Keratinocyte (primary cell): ENCODE data around the gene PDE3A. TPM values are rescaled to one million over a fixed set of nuclear protein-coding genes. Genes with fewer than 3 reads are reported as not detected.

Experiments
- DNase-seq: peaks from one replicate; pipeline ENCODE4 v3.0.0-alpha.2; 2011; ENCODE audit warnings: low read depth, missing footprints, low spot score
- FAIRE-seq: peaks from 2 replicates; lab custom pipeline; 2011; peaks lifted over from hg19 to GRCh38; lab: Jason Lieb, UNC
- H2AFZ ChIP-seq: 2 replicates; pipeline ENCODE4 v1.6.0; 2012; ENCODE audit warnings: low read length, control low read depth, inconsistent platforms; ENCODE audit not compliant: control insufficient read depth
- H3K27ac ChIP-seq: 2 replicates; pipeline ENCODE4 v1.5.1; 2011; ENCODE audit warnings: low read length; ENCODE audit not compliant: control insufficient read depth, insufficient read depth
- H3K27me3 ChIP-seq: 3 replicates; pipeline ENCODE4 v1.6.0; 2011; ENCODE audit warnings: low read length; ENCODE audit not compliant: control insufficient read depth, insufficient read depth; ENCODE audit errors: extremely low read depth
- H3K36me3 ChIP-seq, 2 experiments: 2 replicates in 1 of 2; 3 replicates in 1 of 2; pipeline ENCODE4 v1.5.1; 2011; ENCODE audit warnings: low read length in 2 of 2, mild to moderate bottlenecking in 1 of 2; ENCODE audit not compliant: control insufficient read depth in 2 of 2, insufficient read depth in 2 of 2; ENCODE audit errors: extremely low read depth in 1 of 2
- H3K4me1 ChIP-seq: 3 replicates; pipeline ENCODE4 v1.5.1; 2011; ENCODE audit warnings: low read length; ENCODE audit not compliant: control insufficient read depth, insufficient read depth; ENCODE audit errors: extremely low read depth
- H3K4me2 ChIP-seq: 3 replicates; pipeline ENCODE4 v1.6.0; 2011; ENCODE audit warnings: low read depth, low read length; ENCODE audit not compliant: control insufficient read depth, insufficient read depth; ENCODE audit errors: extremely low read depth
- H3K4me3 ChIP-seq, 3 experiments: fragments of 200-600 bp in 1 of 3; sonication (generic) in 1 of 3; 2 replicates in 2 of 3; 3 replicates in 1 of 3; pipeline ENCODE4 v1.5.1; 2011 to 2016; ENCODE audit warnings: low read length in 3 of 3, mild to moderate bottlenecking in 3 of 3, control low read depth in 2 of 3, inconsistent platforms in 1 of 3, low read depth in 1 of 3, mixed read lengths in 1 of 3, mixed run types in 1 of 3, moderate library complexity in 1 of 3; ENCODE audit not compliant: control insufficient read depth in 2 of 3, insufficient read depth in 2 of 3; ENCODE audit errors: extremely low read depth in 1 of 3
- H3K79me2 ChIP-seq: 2 replicates; pipeline ENCODE4 v1.6.0; 2012; ENCODE audit warnings: low read length; ENCODE audit not compliant: control insufficient read depth, insufficient read depth
- H3K9ac ChIP-seq: 3 replicates; pipeline ENCODE4 v1.6.0; 2011; ENCODE audit warnings: low read length; ENCODE audit not compliant: control insufficient read depth, insufficient read depth; ENCODE audit errors: extremely low read depth
- H3K9me1 ChIP-seq: 3 replicates; pipeline ENCODE4 v1.6.0; 2011; ENCODE audit warnings: low read length; ENCODE audit not compliant: control insufficient read depth, insufficient read depth; ENCODE audit errors: extremely low read depth
- H3K9me3 ChIP-seq: 2 replicates; pipeline ENCODE4 v1.5.1; 2012; ENCODE audit warnings: low read depth, low read length; ENCODE audit not compliant: control insufficient read depth
- H4K20me1 ChIP-seq: 3 replicates; pipeline ENCODE4 v1.6.0; 2011; ENCODE audit warnings: low read length; ENCODE audit not compliant: control insufficient read depth, insufficient read depth; ENCODE audit errors: extremely low read depth
- CTCF ChIP-seq, 3 experiments: IDR thresholded peaks in 1 of 3; conservative IDR thresholded peaks in 1 of 3; optimal IDR thresholded peaks in 1 of 3; 2 replicates in 2 of 3; 3 replicates in 1 of 3; pipeline versions ENCODE3 to v1.5.1; 2011; ENCODE audit warnings: low read length in 3 of 3, mild to moderate bottlenecking in 3 of 3, moderate library complexity in 2 of 3, control low read depth in 1 of 3, inconsistent platforms in 1 of 3; ENCODE audit not compliant: insufficient read depth in 2 of 3; ENCODE audit errors: extremely low read depth in 1 of 3
- EZH2 ChIP-seq: IDR thresholded peaks from one replicate; pipeline ENCODE4 v1.6.1; 2012; ENCODE audit warnings: inconsistent platforms, mild to moderate bottlenecking, low read length, moderate library complexity
- dilution Hi-C: fragments of 300-500 bp; cut with MboI; formaldehyde crosslinking; loops from one replicate; pipeline ENCODE4 v1.7.0; 2020; ENCODE audit warnings: low sequenced_read_pairs; ENCODE audit not compliant: extremely low pct_ligation_motif_present
- polyA plus RNA-seq, 5 experiments: library from polyadenylated mRNA; depleted of rRNA in 3 of 5; stranded (reverse) in 3 of 5; stranded (forward) in 1 of 5; unstranded in 1 of 5; fragments of >200 nt; gene quantifications; 1 replicate in 1 of 5; 2 replicates in 3 of 5; 3 replicates in 1 of 5; pipeline versions ENCODE4 v1.2.1 to v1.2.3, GENCODE V29; 2011 to 2012; ENCODE audit warnings: missing spikeins in 2 of 5, low read depth in 1 of 5, low replicate concordance in 1 of 5

PDE3A gene
- polyA plus RNA-seq, 1 donor (not counting 4 experiments of a cell fraction or from before 2014, with no cell fraction given) = 0.01 TPM

- no peaks in the 10 kb centered on the region for H3K79me2 ChIP-seq
- no peaks in the 10 kb centered on the region for H4K20me1 ChIP-seq
- no peaks in the 10 kb centered on the region for H3K27me3 ChIP-seq
- no peaks in the 10 kb centered on the region for H3K9me3 ChIP-seq
- no peaks in the 10 kb centered on the region for H3K9me1 ChIP-seq
- dilution Hi-C loops = no loop called here
- H3K9ac ChIP-seq = no peak overlapping the region
- DNase-seq = no peak
- H3K4me2 ChIP-seq = no peak overlapping the region
- no peaks in the 10 kb centered on the region for H3K36me3 ChIP-seq
- peak; percentile 62 for FAIRE-seq
- H2AFZ ChIP-seq = no peak overlapping the region
- peak in 2 of 3 experiments; percentile 5 to 40 for TF ChIP-seq CTCF (optimal IDR thresholded peaks at IDR 0.05 in 1 of 3, IDR thresholded peaks at IDR 0.05 in 1 of 3, conservative IDR thresholded peaks at IDR 0.05 in 1 of 3; ENCODE audit: extremely low read depth in 1 of 3, insufficient read depth in 2 of 3, low read length in 3 of 3)
- TF ChIP-seq EZH2 = no peak
- H3K4me3 ChIP-seq = no peak overlapping the region
- no peaks in the 10 kb centered on the region for H3K4me1 ChIP-seq
- H3K27ac ChIP-seq = no peak overlapping the region
Observed at GRCh38 chr12:20646239-20646827, 278.0 kb downstream of the PDE3A start.

GRCh38 chr12:20653871-20654270 lies 285.5 kb downstream of the PDE3A start:
- FAIRE-seq = no peak
- Histone ChIP-seq H4K20me1 (no peaks in the 10 kb centered on the region), H3K27ac (no peak overlapping the region), H3K4me3 (no peak overlapping the region), H2AFZ (no peak overlapping the region), H3K36me3 (no peaks in the 10 kb centered on the region), H3K79me2 (no peaks in the 10 kb centered on the region), H3K9me1 (no peaks in the 10 kb centered on the region), H3K9me3 (no peaks in the 10 kb centered on the region), H3K4me1 (no peaks in the 10 kb centered on the region), H3K9ac (no peak overlapping the region), H3K4me2 (no peak overlapping the region), H3K27me3 (no peaks in the 10 kb centered on the region)
- dilution Hi-C loops = no loop called here
- TF ChIP-seq EZH2 = no peak
- no peak for TF ChIP-seq CTCF (optimal IDR thresholded peaks at IDR 0.05 in 1 of 3, IDR thresholded peaks at IDR 0.05 in 1 of 3, conservative IDR thresholded peaks at IDR 0.05 in 1 of 3; ENCODE audit: extremely low read depth in 1 of 3, insufficient read depth in 2 of 3, low read length in 3 of 3)
- DNase-seq = no peak
